Glomerular endothelial cell (primary cell): Measurements from ENCODE around the gene SHC1. TPM values are rescaled to one million over a fixed set of nuclear protein-coding genes. Genes with fewer than 3 reads are reported as not detected.

ENCODE experiments used
- DNase-seq: peaks from one replicate; pipeline ENCODE4 v3.0.0-alpha.2; 2011; ENCODE audit warnings: low read depth, low spot score; ENCODE audit errors: extremely low read depth
- total RNA-seq: library from RNA; depleted of rRNA; stranded (reverse); fragments of >200 nt; gene quantifications from 2 replicates; pipeline ENCODE4 v1.2.3, GENCODE V29; 2015

SHC1 gene, protein sequence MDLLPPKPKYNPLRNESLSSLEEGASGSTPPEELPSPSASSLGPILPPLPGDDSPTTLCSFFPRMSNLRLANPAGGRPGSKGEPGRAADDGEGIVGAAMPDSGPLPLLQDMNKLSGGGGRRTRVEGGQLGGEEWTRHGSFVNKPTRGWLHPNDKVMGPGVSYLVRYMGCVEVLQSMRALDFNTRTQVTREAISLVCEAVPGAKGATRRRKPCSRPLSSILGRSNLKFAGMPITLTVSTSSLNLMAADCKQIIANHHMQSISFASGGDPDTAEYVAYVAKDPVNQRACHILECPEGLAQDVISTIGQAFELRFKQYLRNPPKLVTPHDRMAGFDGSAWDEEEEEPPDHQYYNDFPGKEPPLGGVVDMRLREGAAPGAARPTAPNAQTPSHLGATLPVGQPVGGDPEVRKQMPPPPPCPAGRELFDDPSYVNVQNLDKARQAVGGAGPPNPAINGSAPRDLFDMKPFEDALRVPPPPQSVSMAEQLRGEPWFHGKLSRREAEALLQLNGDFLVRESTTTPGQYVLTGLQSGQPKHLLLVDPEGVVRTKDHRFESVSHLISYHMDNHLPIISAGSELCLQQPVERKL
- 300 and 313 TPM in 2 replicates for total RNA-seq

DNA sequence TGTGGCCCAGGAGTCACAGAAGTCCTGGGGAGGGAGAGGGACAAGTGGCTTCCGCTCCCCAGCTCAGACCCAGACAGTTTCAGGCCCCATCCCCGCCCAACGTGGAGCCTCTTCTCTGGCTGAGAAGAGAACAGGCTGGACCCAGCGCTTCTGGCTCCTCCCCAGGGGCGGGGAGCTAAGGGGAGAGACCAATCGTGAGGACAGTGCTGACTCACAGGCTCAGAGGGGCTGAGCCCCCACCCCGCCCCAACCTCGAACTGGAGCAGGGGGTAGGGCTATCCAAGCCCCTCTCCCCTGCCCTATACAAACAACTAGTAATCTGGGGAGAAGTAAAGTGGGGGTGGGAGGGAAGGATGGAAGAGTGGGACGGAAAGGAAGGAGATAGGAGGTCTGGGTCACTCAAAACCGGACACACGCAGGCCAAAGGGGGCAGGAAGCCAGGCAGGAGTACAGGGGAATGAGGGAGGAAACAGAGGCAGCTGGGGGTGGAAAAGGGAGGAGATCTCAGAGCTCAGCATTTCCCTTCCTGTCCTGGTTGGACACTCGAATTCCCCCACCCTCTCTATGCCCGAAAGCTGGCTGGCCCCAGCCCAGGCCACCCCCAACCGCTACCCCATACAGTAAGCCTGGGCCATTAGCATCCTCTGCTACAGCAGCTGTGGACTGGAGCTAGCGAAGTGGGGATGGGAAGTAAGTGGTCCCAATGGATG is at the start of gene SHC1:
SHC1 (minus strand) TSS at position 117 of the 710 bp plus-strand sequence. CDS start 221 bp downstream, outside the sequence.
- no peak for DNase-seq

DNA sequence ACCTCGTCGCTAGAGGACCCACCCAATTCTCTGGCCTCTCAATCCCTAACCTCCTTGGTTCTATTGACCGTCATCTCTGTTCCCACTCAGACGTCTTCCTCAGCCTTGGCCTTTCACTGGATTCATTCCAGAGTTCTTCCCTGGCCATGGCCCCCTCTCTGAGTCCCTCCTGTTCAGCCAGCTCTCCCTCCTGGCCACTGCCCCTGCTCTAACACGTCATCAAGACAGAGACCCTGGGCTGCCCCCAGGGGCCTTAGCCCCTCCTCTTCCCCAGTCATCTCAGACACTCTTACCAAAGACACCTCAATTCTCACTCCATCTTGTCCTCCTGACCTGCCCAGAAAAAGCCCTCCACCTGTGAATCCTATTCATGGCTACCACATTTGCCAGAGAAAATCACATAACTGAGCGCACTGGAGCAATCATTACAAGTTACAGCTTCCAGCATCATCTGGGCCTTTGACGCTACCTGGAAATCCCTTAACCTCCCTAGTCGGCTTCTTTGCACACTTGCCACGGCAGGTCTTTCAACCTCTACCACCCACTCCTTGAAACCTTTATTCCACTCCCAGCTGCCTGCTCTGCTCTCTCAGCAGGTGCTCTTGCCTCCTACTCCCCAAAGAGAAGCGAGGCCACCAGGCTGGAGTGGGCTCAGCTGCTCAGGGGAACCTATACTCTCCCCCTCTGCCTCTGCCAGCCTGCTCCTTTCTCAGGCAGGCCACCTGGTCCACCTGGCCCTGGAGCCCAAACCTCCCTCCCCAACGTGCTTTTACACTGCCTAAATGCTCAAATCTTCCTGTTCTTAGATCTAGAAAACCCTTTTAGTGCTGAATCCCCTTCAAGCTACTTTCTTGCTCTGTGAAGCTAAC is 49.1 kb upstream of the SHC1 start:
- no peak for DNase-seq

DNA sequence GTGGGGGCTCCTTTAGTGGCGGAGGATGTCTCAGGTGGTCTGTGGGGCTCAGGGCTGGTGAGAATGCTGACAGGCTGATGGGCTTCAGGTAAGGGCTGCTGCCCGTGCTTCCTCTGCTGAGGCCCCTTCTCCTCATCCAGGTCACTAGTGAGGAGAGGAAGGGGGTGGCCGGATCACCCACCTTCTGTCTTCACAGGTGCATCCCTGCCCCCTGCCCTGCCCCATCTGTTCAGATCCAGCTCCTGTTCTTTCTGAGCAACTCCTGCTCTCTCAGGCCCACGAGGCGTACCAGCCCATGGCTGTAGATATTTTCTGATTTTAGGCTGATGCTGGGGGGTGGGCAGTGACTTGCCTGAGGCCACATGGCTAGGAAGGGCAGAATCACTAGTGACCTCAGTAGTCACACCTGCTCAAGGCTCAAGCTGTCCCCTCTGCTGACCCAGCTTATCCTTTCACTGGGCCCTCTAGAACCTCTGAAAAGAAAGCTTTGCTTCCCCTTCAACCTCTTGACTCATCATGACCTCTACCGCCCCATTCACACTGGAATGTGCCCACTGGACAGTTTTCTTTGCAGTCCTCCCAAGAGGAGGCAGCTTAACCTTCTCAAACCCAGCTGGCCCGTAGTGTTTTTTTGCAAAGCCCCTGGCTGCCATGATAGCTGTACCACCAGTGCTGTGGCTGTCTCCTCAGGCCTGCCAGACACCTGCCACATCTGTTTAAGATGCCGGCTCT is 48.2 kb upstream of the SHC1 start:
- DNase-seq, result no peak

DNA sequence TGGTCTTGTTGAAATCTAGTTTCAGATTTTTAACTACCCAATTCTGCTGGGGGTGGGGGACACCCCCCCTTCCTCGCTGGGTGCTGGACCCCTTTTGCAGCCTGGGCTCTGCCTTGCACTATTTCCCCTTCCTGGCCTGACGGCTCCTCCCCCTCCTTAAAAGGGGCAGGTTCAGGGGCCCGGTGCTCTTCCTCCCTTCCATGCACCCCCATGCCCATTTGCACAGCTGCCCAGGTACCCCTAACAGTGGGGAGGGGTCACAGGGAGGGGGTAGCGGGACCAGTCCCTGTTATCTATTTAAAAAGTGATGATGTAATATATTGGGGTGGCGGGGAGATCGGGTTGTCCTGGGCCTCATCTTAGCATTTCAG is 47.4 kb upstream of the SHC1 start:
- DNase-seq, result no peak

DNA sequence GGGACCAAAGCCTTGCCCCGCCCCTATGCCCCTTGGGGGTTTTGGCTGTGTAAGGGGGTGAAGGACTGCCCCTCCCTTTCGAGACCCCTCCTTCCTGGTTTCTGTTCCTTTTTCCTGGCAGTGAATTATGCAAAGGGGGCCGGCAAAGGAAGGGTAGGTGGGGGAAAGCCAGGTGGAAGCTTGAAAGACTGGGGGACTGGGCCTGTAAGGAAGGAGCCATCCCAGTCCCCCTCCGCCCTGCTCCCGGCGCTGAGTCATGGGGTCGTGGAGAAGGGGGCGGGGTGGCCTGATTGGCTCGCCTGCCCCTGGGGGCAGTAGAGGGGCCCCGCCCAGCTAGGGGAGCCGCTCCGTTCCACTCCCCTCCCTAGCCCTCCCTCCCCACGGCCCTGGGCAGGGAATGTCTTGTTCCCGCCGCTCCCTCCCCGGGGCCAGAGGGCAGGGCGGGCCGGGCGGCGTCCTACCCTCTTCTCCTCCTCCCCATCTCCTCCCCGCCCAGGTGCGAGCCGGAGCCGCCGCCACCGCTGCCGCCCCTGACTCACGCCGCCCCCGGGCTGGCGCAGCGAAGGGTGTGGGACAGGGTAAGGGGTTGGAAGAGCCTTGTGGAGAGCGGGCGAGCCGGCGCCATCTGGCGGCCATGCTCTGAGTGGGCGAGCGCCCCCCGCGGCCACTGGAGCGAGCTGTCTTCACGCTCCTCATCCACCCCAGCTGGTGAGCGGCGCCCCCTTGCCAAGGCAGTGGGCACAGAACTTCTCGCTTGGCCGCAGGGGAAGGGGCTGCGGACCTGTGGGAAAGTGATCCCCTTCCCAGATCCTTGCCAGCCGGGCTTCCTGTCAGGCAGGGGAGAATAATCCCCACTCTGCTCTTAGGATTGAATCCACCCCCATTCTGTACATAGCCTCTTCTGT is 46.7 kb upstream of the SHC1 start:
- DNase-seq, result no peak

DNA sequence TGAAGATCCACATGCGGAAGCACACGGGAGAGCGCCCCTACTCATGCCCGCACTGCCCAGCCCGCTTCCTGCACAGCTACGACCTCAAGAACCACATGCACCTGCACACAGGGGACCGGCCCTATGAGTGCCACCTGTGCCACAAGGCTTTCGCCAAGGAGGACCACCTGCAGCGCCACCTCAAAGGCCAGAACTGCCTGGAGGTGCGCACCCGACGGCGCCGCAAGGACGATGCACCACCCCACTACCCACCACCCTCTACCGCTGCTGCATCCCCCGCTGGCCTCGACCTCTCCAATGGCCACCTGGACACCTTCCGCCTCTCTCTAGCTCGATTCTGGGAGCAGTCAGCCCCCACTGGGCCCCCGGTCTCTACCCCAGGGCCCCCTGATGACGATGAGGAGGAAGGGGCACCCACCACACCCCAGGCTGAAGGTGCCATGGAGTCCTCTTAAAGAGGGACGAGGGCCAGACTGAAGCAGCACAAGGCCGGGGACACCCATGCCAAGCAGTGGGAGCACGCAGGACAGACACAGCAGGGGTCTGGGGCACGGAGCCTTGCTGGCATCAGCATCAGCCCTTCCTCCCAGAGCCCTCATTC is 45.8 kb upstream of the SHC1 start:
- no peak for DNase-seq

DNA sequence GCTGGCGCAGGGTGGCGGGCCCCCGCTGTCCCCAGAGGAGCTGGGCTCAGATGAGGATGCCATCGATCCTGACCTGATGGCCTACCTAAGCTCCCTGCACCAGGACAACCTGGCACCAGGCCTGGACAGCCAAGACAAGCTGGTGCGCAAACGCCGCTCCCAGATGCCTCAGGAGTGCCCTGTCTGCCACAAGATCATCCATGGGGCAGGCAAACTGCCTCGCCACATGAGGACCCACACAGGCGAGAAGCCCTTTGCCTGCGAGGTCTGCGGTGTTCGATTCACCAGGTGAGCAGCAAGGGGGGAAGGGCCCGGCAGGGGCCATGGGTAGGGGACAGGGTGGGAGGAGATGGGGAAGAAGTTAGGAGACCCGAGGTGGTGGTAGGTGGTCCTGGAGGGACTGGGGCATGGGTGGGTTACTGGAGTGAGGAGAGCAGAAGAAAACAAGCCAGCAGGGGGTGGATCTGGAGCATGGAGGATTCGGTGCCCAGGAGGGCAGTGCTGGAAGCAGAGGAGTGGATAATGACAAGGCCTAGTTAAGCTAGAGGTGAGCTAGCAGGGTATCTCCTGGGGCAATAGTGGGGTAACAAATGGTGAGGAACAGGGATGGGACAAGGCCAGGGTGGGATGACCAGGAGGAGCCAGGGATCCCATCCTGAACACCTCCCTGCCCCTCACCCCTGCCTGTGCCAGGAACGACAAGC is 45.1 kb upstream of the SHC1 start:
- DNase-seq, result no peak

DNA sequence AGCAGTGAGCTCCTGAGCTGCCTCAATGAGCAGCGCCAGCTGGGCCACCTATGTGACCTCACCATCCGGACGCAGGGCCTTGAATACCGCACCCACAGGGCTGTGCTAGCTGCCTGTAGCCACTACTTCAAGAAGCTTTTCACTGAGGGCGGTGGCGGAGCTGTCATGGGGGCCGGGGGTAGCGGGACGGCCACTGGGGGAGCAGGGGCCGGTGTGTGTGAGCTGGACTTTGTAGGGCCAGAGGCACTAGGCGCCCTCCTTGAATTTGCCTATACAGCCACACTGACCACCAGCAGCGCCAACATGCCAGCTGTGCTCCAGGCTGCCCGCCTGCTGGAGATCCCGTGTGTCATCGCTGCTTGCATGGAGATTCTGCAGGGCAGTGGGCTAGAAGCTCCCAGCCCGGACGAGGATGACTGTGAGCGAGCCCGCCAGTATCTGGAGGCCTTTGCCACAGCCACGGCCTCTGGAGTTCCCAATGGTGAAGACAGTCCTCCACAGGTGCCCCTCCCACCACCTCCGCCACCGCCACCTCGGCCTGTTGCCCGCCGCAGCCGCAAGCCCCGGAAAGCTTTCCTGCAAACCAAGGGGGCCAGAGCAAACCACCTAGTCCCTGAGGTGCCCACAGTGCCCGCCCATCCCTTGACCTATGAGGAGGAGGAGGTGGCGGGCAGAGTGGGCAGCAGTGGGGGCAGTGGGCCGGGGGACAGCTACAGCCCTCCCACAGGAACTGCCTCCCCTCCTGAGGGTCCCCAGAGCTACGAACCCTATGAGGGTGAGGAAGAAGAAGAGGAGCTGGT is 44.4 kb upstream of the SHC1 start:
- DNase-seq, result no peak

DNA sequence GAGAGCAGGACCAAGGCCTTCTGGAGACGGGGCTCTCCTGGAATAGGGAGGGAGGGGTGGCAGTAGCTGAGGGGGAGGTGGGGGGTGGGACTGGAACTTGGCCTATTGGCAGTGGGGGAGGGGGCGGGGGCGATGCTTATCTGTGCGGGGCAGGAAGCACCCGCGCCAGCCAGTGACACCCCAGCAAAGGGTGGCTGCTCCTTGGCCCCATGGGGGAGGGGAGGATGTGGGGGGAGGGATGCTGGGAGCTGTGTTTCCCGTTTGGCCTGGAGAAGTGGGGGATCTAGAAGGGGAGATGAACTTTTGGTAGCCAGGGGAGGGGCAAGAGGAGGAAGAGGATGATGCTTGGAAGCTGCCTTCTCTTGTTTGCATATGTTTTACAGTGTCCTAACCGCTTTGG is 43.1 kb upstream of the SHC1 start:
- DNase-seq, result no peak

DNA sequence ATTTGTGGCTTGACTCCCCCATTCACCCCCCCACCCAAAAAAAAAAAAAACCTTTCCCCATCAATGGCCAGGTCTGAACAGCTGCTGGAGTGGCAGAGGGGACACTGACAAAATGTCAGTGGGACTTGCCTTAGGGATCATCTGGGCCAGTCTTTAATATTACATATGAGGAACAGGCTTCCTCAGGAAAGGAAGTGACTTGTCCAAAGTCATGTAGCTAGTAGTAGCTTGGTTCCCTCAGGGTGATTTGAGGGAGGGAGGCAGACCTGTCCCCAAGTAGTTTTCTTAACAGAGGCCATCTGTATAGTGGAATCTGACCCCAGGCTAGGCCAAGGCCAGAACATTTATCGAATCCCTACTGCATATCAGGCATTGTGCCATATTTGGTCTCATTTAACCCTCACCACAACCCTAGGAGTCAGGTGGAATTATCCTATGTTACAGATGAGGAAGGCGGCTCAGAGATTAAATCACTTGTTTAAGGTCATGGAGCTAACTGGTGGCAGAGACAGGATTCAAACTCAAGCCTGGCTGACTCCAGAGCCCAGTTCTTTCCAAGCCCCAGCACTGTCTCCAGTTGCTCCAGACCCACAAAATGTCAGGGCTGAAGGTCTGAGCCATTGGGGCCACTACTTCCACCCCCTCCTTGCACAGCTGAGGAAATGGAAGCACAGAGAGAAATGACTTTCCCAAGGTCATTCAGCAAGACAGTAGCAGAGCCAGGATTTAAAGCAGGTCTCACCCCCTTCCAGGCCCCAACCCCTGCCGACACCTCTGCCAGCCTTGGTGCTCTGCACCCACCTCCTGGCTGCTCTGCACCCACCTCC is 42.4 kb upstream of the SHC1 start:
- no peak for DNase-seq

DNA sequence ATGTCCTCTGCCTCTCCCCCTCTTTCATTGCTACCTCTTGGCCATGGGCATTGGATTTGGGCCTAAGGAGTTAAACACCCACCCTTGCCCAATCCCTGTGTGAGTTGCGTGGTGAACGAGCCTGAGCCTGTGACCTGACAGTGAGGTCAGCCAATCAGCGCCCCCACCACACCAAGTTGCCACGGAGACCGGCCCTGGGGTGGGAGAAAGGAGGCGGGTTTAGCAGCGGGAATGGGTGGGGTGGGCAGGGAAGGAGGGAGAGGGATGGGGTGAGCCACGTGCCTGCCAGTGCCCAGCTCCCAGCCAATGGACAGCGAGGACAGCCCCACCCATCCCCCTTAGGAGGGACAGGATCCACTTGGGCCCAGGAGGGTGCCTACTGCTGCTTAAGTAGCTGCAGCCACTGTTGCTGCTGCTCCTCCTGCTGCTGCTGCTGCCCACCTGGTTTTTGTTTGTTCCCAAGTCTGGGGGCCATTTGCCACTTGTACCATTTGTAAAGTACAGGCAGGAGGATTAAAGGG is 41.5 kb upstream of the SHC1 start:
- no peak for DNase-seq

DNA sequence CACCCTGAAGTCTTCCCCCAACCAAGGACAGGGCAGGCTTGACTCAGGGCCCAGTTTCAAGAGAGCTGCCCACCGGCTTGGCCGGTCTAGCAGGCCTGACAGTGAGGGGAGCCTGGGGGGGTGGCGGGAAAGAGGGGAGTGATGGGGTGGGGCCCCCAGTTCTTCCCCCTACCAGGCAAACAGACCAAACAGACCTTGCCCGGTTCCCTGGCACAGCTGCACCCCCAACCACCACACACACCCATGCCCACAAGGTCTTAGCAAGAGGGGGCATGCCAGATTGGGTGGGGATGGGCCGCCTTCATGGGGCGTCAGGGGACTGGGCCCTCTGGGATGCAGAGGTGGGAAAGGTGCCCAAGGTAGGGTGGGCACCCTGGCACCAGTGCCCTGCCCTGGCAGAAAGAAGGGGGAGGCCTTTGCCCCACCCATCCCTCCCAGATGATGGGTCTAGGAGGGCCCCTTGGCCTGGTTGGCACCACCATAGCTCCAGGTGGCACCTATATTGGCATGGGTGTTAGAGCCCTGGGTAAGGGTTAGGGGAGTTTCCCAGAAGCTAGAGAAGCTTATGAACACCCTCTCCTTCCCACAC is 41.0 kb upstream of the SHC1 start:
- DNase-seq, result no peak

DNA sequence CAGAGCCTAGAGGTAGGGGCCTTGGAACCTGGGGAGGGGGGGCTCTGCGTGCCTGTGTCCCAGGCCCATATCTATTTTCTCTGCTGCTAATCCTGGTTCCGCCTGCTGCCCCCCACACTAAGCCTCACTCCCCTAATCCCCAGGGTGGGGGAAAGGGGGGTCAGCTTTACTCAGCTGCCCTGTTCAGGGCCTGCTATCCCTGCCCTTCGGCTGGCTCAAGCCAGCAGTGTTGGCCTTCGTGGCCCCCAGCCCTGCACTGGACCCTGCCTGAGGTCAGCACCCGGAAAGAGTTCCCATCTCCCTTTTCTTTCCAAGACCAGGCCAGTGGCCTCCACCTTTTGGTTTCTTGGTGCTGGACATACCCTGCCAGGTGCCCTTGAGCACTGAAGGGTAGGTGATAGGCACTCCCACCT is 40.5 kb upstream of the SHC1 start:
- no peak for DNase-seq

DNA sequence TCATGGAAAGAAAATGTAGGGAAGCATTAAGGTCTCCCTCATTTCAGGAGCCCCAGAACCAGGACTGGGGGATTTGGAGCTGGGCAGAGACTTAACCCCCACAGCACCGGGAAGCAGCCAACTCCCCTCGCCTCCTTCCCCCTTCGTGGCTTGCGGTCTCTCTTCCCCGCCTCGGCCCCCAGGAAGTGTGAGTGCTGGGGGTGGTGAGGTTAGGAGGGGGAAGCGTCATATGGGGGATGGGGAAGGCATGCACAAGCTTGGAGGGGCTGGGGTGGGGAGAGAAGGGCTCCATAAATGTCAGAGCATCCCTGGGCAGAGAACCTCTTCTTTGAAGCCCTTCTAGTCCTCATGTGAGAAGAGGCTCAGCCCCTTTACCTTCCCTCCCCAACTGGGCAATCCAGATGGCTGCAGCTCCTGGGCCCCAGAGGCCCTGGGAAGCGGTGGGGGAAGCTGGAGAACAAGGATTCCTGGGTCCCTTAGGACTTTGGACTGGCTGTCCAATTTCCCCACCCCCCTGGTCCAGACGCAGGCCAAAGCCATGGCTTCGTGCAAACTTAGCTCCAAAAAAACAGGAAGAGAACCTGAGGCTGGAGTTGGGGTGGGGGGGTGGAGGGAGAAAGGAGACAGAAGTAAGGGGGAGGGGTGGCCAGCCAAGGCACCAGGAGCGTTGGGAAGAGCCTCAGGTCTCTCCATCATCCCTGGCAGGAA is 39.8 kb upstream of the SHC1 start:
- DNase-seq, result no peak

DNA sequence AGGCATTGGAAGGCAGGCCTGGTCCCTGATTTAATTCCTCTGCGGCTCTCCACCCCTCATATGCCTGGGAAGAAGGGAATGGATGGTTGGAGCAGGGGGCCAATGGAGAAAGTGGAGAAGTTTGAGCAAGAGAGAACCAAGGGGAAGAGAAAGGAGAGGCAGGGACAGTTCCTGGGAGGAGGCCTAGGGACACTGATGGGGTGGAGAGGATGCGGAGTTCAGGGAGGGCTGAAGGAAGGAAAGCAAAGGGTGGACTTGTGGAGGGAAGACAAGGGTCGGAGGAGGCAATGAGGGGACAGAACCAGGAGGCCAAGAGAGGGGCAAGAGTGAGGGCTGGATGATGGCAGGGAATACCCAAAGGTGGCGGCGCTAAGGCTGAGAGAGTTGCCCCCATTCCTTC is 39.2 kb upstream of the SHC1 start:
- DNase-seq, result no peak
